ENCODE measurements around the gene HMGCL.
"Not testable (repeated sequence)": the region's sequence is repeated elsewhere in the genome, so short reads cannot be mapped to it uniquely, and the experiment has no call there.

Gene HMGCL

GRCh38 chr1:23826590-23826989, 1.4 kb upstream of the HMGCL start:
- DNase-seq (ENCODE audit: low spot score), result not testable (repeated sequence)

- no peak for DNase-seq (ENCODE audit: low spot score)
These were observed 713 bp upstream of the HMGCL start for GRCh38 chr1:23825762-23826522.

- no peak for DNase-seq (ENCODE audit: low spot score)
These were observed 536 bp downstream of the HMGCL start for GRCh38 chr1:23824711-23825075.

- no peak for DNase-seq (ENCODE audit: low spot score)
These were observed 1.5 kb downstream of the HMGCL start for GRCh38 chr1:23823767-23824166.

GRCh38 chr1:23817633-23818032, 7.6 kb downstream of the HMGCL start:
- no peak for DNase-seq (ENCODE audit: low spot score)

GRCh38 chr1:23816906-23817305, 8.3 kb downstream of the HMGCL start:
- no peak for DNase-seq (ENCODE audit: low spot score)

- no peak for DNase-seq (ENCODE audit: low spot score)
These were observed 8.9 kb downstream of the HMGCL start for GRCh38 chr1:23816361-23816760.

- DNase-seq (ENCODE audit: low spot score), result no peak
These were observed 11.2 kb downstream of the HMGCL start for GRCh38 chr1:23814016-23814415.

GRCh38 chr1:23810818-23811540, 14.2 kb downstream of the HMGCL start:
- DNase-seq (ENCODE audit: low spot score), result peak; percentile 41

GRCh38 chr1:23809751-23810171, 15.5 kb downstream of the HMGCL start:
- peak; percentile 83 for DNase-seq (ENCODE audit: low spot score)

GRCh38 chr1:23807453-23807852, 17.8 kb downstream of the HMGCL start:
- no peak for DNase-seq (ENCODE audit: low spot score)

- no peak for DNase-seq (ENCODE audit: low spot score)
These were observed 18.9 kb downstream of the HMGCL start for GRCh38 chr1:23806280-23806679.

- no peak for DNase-seq (ENCODE audit: low spot score)
These were observed 20.2 kb downstream of the HMGCL start for GRCh38 chr1:23805025-23805424.

- no peak for DNase-seq (ENCODE audit: low spot score)
These were observed 20.9 kb downstream of the HMGCL start for GRCh38 chr1:23804183-23804835.

GRCh38 chr1:23803674-23804073, 21.6 kb downstream of the HMGCL start:
- no peak for DNase-seq (ENCODE audit: low spot score)

- DNase-seq (ENCODE audit: low spot score), result not testable (repeated sequence)
These were observed 22.4 kb downstream of the HMGCL start for GRCh38 chr1:23802809-23803342.

GRCh38 chr1:23801876-23802275, 23.4 kb downstream of the HMGCL start:
- no peak for DNase-seq (ENCODE audit: low spot score)

GRCh38 chr1:23801338-23801748, 23.9 kb downstream of the HMGCL start:
- no peak for DNase-seq (ENCODE audit: low spot score)

- DNase-seq (ENCODE audit: low spot score), result peak; percentile 97
These were observed 24.6 kb downstream of the HMGCL start, which contains the start of gene GALE for GRCh38 chr1:23800400-23801337. GALE (minus strand) TSS chr1:23800754; CDS start chr1:23799007, 1,747 bp downstream.

- peak; percentile 34 for DNase-seq (ENCODE audit: low spot score)
These were observed 25.4 kb downstream of the HMGCL start for GRCh38 chr1:23799570-23800399.

GRCh38 chr1:23799255-23799569, 26.0 kb downstream of the HMGCL start:
- no peak for DNase-seq (ENCODE audit: low spot score)

Measured in CD4-positive, alpha-beta T cell treated with Interleukin-6 at 100 ng/mL for 8 hours (primary cell).